Measurements from ENCODE around the gene SPOUT1.
"Not testable (repeated sequence)": the region's sequence is repeated elsewhere in the genome, so short reads cannot be mapped to it uniquely, and the experiment has no call there.

Gene SPOUT1, protein sequence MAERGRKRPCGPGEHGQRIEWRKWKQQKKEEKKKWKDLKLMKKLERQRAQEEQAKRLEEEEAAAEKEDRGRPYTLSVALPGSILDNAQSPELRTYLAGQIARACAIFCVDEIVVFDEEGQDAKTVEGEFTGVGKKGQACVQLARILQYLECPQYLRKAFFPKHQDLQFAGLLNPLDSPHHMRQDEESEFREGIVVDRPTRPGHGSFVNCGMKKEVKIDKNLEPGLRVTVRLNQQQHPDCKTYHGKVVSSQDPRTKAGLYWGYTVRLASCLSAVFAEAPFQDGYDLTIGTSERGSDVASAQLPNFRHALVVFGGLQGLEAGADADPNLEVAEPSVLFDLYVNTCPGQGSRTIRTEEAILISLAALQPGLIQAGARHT

DNA sequence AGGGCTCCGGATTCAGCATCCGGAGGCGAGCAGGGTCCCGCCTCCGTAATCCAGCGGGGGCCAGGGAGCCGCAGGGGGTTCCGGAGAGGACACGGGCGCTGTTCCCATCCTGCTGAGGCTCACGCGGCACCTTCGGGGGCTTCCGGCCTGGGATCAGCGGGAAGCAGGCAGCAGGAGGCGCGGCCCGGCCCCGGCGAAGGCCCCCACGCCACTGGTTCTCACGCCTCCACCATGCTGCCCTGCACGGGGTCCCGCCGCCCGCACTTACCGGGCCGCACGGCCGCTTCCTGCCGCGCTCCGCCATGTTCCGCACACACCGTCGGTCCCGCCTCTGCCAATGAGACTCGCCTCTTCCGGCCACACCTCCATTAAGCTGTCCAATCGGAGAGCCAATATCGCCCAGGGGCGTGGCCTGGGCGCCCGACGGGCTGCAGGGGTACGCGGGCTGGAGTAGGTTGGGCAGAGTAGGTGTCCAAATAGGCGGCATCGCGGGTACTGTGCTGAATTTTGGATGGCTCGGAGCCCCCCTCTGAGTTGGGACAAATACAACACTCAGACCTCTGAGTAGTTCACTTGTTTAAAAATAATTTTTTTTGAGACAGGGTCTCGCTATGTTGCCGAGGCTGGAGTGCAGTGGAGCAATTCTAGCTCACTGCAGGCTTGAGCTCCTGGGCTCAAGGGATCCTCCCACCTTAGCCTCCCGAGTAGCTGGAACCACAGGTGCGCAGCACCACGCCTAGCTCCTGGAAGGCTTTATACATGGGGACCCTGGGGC lies at the start of gene SPOUT1:
TSS of gene SPOUT1 (minus strand) at position 318 of the 775 bp plus-strand sequence. CDS start at position 304, 14 bp downstream.
- DNase-seq (ENCODE audit: low read depth in 2 of 2) = peak; percentile 86 to 93

DNA sequence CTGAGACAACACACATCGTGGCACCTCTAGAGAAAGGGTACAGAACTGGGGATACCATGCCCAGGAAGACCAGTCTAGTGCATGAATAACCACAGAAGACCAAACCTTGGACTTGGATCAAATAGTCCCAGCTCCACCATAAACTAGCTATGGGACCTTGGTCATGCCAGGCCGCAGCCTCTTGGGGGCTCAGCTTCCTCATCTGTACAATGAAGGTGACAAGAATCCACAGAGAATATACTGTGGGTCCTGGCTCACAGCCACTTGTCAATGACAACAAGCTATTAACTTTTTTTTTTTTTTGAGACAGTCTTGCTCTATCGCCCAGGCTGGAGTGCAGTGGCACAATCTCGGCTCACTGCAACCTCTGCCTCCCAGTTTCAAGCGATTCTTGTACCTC lies 48.3 kb upstream of the SPOUT1 start:
- DNase-seq (ENCODE audit: low read depth in 2 of 2) = no peak

- DNase-seq (ENCODE audit: low read depth in 2 of 2) = not testable (repeated sequence)
These were observed 41.3 kb upstream of the SPOUT1 start for GRCh38 chr9:128870941-128871265.

GRCh38 chr9:128870128-128870940 lies 40.7 kb upstream of the SPOUT1 start:
- no peak for DNase-seq (ENCODE audit: low read depth in 2 of 2)

GRCh38 chr9:128863647-128864046 lies 34.1 kb upstream of the SPOUT1 start:
- DNase-seq (ENCODE audit: low read depth in 2 of 2) = peak; percentile 71 to 84

DNA sequence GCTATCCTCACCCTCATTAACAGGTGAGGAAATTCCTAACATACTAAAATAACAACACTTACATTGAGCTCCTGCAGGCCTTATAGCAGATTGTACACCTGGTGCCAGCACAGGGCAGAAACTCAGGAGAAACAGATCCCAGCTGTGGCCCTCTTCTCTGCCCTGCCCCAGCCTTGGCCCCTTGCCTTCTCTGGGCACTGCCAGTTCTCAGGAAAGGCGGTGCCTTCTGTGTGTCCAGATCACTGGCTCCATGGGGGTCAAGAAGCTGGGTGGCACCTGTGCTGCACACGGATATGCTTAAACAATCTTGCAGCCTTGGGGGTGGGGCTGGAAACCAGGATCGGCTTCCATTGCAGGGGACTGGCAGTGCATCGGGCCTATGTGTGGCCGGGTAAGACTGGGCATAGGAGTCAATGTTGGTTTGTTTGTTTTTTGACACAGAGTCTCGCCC lies 32.8 kb upstream of the SPOUT1 start:
- no peak for DNase-seq (ENCODE audit: low read depth in 2 of 2)

DNA sequence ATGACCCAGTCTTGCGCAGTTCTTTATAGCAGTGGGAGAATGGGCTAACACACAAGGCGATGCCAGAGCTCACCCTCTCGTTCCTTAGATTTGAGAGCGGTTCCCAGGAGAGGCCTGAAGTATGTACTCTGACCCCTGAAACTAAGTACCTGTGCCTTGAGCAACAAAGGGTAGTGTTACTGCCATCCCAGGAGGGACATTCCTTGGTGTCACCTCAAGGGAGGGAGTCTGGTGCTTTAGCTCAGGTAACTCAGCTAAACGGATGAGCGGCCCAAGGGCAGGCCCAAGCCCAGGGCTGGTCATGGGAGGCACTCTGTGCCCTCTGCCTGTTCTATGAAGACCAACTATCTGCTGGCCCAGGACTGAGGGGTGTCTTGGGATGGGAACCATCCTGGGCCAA lies 31.9 kb upstream of the SPOUT1 start:
- no peak for DNase-seq (ENCODE audit: low read depth in 2 of 2)

- no peak for DNase-seq (ENCODE audit: low read depth in 2 of 2)
These were observed 31.3 kb upstream of the SPOUT1 start for GRCh38 chr9:128860937-128861336.

DNA sequence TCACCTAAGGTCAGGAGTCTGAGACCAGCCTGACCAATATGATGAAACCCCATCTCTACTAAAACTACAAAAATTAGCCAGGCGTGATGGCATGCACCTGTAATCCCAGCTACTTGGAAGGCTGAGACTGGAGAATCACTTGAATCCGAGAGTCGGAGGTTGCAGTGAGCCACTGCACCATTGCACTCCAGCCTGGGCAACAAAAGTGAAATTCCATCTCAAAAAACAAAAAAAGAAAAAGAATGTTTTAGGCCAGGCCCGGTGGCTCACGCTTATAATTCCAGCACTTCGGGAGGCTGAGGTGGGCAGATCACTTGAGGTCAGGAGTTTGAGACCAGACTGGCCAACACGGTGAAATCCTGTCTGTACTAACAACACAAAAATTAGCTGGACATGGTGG lies 28.9 kb upstream of the SPOUT1 start:
- DNase-seq (ENCODE audit: low read depth in 2 of 2) = not testable (repeated sequence)

DNA sequence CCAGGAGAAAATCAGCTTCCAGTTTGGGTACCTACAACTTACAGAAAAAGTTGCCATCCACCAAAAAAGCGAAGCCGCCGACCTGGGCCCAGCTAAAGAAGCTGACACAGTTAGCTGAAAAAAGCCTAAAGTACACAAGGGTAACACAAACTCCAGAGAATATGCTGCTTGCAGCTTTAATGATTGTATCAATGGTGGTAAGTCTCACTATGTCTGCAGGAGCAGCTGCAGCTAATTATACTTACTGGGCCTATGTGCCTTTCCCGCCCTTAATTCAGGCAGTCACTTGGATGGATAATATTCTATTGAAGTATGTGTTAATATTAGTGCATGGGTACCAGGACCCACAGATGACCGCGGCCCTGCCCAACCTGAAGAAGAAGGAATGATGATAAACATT lies 24.9 kb upstream of the SPOUT1 start:
- DNase-seq (ENCODE audit: low read depth in 2 of 2) = not testable (repeated sequence)

GRCh38 chr9:128852646-128853045 lies 23.1 kb upstream of the SPOUT1 start:
- not testable (repeated sequence) for DNase-seq (ENCODE audit: low read depth in 2 of 2)

GRCh38 chr9:128851779-128852600 lies 22.4 kb upstream of the SPOUT1 start:
- not testable (repeated sequence) for DNase-seq (ENCODE audit: low read depth in 2 of 2)

- DNase-seq (ENCODE audit: low read depth in 2 of 2) = not testable (repeated sequence)
These were observed 21.4 kb upstream of the SPOUT1 start for GRCh38 chr9:128851024-128851423.

GRCh38 chr9:128847803-128848202 lies 18.2 kb upstream of the SPOUT1 start:
- DNase-seq (ENCODE audit: low read depth in 2 of 2) = no peak

GRCh38 chr9:128846680-128847030 lies 17.1 kb upstream of the SPOUT1 start:
- DNase-seq (ENCODE audit: low read depth in 2 of 2) = no peak

GRCh38 chr9:128845186-128845931 lies 15.8 kb upstream of the SPOUT1 start:
- no peak for DNase-seq (ENCODE audit: low read depth in 2 of 2)

DNA sequence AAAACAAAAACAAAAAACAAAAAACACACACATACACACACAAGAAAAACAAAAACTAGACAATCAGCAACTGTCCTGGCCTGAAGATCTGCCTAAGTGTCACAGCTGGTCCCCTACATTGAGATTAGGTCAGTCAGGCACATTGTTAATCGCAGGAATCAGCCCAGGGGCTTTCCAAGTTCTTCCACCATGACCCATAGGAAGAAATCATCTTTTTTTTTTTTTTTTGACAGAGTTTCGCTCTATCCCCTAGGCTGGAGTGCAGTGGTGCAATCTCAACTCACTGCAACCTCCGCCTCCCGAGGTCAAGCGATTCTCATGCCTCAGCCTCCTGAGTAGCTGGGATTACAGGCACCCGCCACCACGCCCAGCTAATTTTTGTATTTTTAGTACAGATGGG lies 13.6 kb upstream of the SPOUT1 start:
- not testable (repeated sequence) for DNase-seq (ENCODE audit: low read depth in 2 of 2)

DNA sequence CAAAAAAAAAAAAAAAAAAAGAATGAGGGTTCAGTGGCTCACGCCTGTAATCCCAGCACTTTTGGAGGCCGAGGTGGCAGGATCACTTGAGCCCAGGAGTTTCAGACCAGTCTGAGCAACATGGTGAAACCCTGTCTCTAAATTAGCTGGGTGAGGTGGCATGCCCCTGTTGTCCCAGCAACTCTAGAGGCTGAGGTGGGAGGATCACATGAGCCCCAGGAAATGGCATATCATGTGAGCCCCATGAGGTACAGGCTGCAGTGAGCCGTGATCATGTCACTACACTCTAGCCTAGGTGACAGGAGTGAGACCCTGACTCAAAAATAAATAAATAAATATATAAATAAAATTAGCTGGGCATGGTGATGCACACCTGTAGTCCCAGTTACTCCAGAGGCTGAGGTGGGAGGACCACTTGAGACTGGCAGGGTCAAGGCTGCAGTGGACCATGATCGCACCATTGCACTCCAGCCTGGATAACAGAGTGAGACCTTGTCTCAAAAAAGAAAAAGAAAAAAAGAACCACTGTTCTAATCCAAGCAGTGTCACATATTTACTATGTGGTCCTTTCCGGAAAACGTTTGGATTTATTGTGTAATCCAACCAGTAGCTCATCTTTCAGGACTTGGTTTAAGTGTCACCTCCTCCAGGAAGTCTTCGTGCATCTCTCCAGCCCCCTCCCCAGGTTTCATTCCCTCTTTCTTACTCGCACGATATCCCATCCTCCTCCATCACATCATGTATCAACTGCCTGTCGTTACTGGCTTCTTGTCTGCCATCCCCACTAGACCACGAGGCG lies 12.3 kb upstream of the SPOUT1 start:
- DNase-seq (ENCODE audit: low read depth in 2 of 2) = no peak

DNA sequence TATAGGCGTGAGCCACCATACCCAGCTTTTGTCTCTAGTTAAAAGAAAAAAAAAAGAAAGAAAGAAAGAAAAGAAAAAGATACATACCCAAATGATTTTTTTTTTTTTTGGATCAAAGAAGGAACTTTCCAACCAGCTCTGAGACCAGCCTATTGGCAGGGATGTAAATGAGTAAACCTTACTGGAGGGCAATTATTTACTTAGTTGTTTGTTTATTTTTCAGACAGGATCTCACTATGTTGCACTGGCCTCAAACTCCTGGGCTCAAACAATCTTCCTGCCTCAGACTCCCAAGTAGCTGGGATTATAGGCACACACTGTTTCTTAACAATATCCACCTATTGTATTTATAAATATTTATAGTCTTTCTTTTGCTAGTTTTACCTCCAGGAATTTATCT lies 10.9 kb upstream of the SPOUT1 start:
- no peak for DNase-seq (ENCODE audit: low read depth in 2 of 2)

- no peak for DNase-seq (ENCODE audit: low read depth in 2 of 2)
These were observed 8.7 kb upstream of the SPOUT1 start for GRCh38 chr9:128838338-128838737.

Data from stimulated activated CD8-positive, alpha-beta memory T cell treated with anti-CD3 and anti-CD28 coated beads, Interleukin-2, amount 100 ng/mL, for 48 hours (primary cell).